ENCODE data around the gene KDM4C. TPM values are rescaled to one million over a fixed set of nuclear protein-coding genes. Genes with fewer than 3 reads are reported as not detected.

The KDM4C gene
- total and polyA plus RNA-seq, 12 donors: 6.1 to 18.2 (median 14.6) TPM

DNA sequence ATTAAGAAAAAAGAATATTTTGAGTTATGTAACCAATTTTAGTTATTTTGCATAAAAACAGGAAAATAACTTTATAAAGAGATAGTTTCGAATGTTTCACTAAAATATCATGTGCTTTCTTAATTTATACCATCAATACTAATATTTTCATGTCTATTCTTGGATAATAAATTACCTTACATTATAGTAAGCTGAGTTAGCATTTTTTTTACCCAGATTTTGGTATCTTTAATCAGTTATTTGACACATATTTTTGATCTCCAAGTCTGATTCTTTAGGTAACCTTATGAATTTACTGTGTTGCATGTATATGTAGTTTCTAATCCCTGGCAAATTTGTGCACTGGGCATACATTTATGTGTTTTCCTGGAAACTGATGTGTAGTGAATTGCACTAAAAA lies 138.0 kb downstream of the KDM4C start:
- WGBS, 2 donors: 96 to 98% methylated on average over 1 of the region's 1 CpG
- intact Hi-C loops (cut with DNase I): no loop called here
- H3K27me3 ChIP-seq: no peaks in the 10 kb centered on the region
- no peaks in the 10 kb centered on the region for H3K9me3 ChIP-seq
- no peak for DNase-seq
- TF ChIP-seq, protein P1, sequence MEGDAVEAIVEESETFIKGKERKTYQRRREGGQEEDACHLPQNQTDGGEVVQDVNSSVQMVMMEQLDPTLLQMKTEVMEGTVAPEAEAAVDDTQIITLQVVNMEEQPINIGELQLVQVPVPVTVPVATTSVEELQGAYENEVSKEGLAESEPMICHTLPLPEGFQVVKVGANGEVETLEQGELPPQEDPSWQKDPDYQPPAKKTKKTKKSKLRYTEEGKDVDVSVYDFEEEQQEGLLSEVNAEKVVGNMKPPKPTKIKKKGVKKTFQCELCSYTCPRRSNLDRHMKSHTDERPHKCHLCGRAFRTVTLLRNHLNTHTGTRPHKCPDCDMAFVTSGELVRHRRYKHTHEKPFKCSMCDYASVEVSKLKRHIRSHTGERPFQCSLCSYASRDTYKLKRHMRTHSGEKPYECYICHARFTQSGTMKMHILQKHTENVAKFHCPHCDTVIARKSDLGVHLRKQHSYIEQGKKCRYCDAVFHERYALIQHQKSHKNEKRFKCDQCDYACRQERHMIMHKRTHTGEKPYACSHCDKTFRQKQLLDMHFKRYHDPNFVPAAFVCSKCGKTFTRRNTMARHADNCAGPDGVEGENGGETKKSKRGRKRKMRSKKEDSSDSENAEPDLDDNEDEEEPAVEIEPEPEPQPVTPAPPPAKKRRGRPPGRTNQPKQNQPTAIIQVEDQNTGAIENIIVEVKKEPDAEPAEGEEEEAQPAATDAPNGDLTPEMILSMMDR (IDR thresholded peaks at IDR 0.05): no peak
- H3K27ac ChIP-seq: no peak overlapping the region
- no peak overlapping the region for H3K4me3 ChIP-seq
- H3K36me3 ChIP-seq: peaks cover 0 to 36% (median 12%) of the 10 kb centered on the region in 9 donors
- H3K4me1 ChIP-seq: peaks cover 0 to 3% (median 0%) of the 10 kb centered on the region in 9 donors
- ATAC-seq: no peak

DNA sequence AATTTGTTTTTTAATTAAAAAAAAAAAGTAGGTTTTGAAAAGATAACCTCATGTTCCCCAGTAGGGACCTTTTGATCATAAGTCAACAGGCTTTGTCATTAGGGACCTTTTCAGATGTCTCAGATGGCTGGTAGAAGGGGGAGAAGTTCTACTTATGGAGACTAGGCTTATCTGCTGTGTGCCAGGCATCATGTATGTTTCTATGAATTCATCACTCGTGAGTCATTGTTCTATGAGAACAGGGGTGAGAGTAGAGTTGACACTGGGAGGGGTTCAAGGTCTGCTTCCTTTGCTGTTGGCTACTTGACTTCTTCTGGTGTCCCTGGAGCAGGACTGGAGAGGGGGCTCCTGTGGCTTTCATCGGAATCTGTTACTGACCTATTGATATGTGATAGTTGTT lies 138.8 kb downstream of the KDM4C start:
- WGBS, 2 donors: 93 to 97% methylated on average over 2 of the region's 2 CpGs
- TF ChIP-seq, protein P1 (IDR thresholded peaks at IDR 0.05): no peak
- H3K27me3 ChIP-seq: no peaks in the 10 kb centered on the region
- H3K4me1 ChIP-seq: peaks cover 0 to 3% (median 0%) of the 10 kb centered on the region in 9 donors
- DNase-seq: no peak
- H3K9me3 ChIP-seq: no peaks in the 10 kb centered on the region
- H3K4me3 ChIP-seq: no peak overlapping the region
- H3K27ac ChIP-seq: no peak overlapping the region
- peaks cover 0 to 36% (median 12%) of the 10 kb centered on the region in 9 donors for H3K36me3 ChIP-seq
- intact Hi-C loops (cut with DNase I): no loop called here
- no peak for ATAC-seq

- Histone ChIP-seq H3K9me3 (no peaks in the 10 kb centered on the region), H3K4me1 (peaks cover 0 to 3% (median 0%) of the 10 kb centered on the region in 9 donors), H3K27me3 (no peaks in the 10 kb centered on the region), H3K36me3 (peaks cover 0 to 36% (median 12%) of the 10 kb centered on the region in 9 donors), H3K4me3 (no peak overlapping the region), H3K27ac (no peak overlapping the region)
- intact Hi-C loops (cut with DNase I): no loop called here
- no peak for DNase-seq
- ATAC-seq: no peak
- 74 to 76% methylated on average over 1 of the region's 1 CpG for WGBS, 2 donors
- TF ChIP-seq, protein P1 (IDR thresholded peaks at IDR 0.05): no peak
These were observed 139.5 kb downstream of the KDM4C start for GRCh38 chr9:6897207-6897822.

GRCh38 chr9:6897898-6898302 lies 140.1 kb downstream of the KDM4C start:
- TF ChIP-seq, protein P1 (IDR thresholded peaks at IDR 0.05): no peak
- ATAC-seq (no peak), DNase-seq (no peak)
- WGBS, 2 donors: 74 to 75% methylated on average over 7 of the region's 7 CpGs
- no peaks in the 10 kb centered on the region for H3K9me3 ChIP-seq
- H3K27me3 ChIP-seq: no peaks in the 10 kb centered on the region
- intact Hi-C loops (cut with DNase I): no loop called here
- H3K36me3 ChIP-seq: peaks cover 0 to 33% (median 11%) of the 10 kb centered on the region in 9 donors
- H3K27ac ChIP-seq: no peak overlapping the region
- peaks cover 0 to 3% (median 0%) of the 10 kb centered on the region in 9 donors for H3K4me1 ChIP-seq
- no peak overlapping the region for H3K4me3 ChIP-seq
